A172 (cell line): ENCODE measurements around the gene FAM170A. TPM values are rescaled to one million over a fixed set of nuclear protein-coding genes. Genes with fewer than 3 reads are reported as not detected.

Source experiments
- total RNA-seq: library from RNA; depleted of rRNA; stranded (reverse); fragments of >200 nt; shearing (Covaris generic); gene quantifications from 2 replicates; pipeline ENCODE4 v1.2.3, GENCODE V29; 2014; rRNA removed

The FAM170A gene
- total RNA-seq, 1 experiment from 2014 or later, result not detected

Other genes with a start within 250 kb of the FAM170A start
- gene HSD17B4, start 177.1 kb upstream of the FAM170A start, total RNA-seq, result 140 and 150 TPM in 2 replicates